Loucy (cell line): ENCODE data around the gene FBLL1.

Experiments used
- H2AFZ ChIP-seq: fragments of 200-600 bp; sonication (generic); 2 replicates; pipeline ENCODE4 v1.6.0; 2016; ENCODE audit warnings: antibody characterized with exemption, mild to moderate bottlenecking, low read length, moderate library complexity
- H3F3A ChIP-seq: fragments of 200-600 bp; 2 replicates; pipeline ENCODE4 v1.6.0; 2016; ENCODE audit warnings: antibody characterized with exemption, low read depth, mild to moderate bottlenecking
- H3K27me3 ChIP-seq: fragments of 200-600 bp; sonication (generic); 2 replicates; pipeline ENCODE4 v1.6.1; 2014; ENCODE audit warnings: low read length, mild to moderate bottlenecking; ENCODE audit not compliant: insufficient read depth, poor library complexity, severe bottlenecking
- H3K36me3 ChIP-seq: fragments of 200-600 bp; sonication (generic); 2 replicates; pipeline ENCODE4 v1.6.1; 2016; ENCODE audit warnings: low read length; ENCODE audit not compliant: insufficient read depth
- H3K4me1 ChIP-seq: fragments of 200-600 bp; sonication (generic); 2 replicates; pipeline ENCODE4 v1.5.1; 2014; ENCODE audit warnings: low read length, mild to moderate bottlenecking; ENCODE audit not compliant: insufficient read depth, poor library complexity, severe bottlenecking
- H3K4me2 ChIP-seq: fragments of 200-600 bp; sonication (generic); 2 replicates; pipeline ENCODE4 v1.6.0; 2014; ENCODE audit warnings: antibody characterized with exemption, low read length, low read depth, mild to moderate bottlenecking; ENCODE audit not compliant: poor library complexity, severe bottlenecking
- H3K4me3 ChIP-seq: fragments of 200-600 bp; sonication (generic); 2 replicates; pipeline ENCODE4 v1.5.1; 2014; ENCODE audit warnings: low read length, mild to moderate bottlenecking, mixed read lengths; ENCODE audit not compliant: poor library complexity, severe bottlenecking
- H3K79me2 ChIP-seq: fragments of 200-600 bp; sonication (generic); 2 replicates; pipeline ENCODE4 v1.6.1; 2014; ENCODE audit warnings: low read length; ENCODE audit not compliant: insufficient read depth
- H3K9ac ChIP-seq: fragments of 200-600 bp; sonication (generic); 2 replicates; pipeline ENCODE4 v1.6.0; 2014; ENCODE audit warnings: mild to moderate bottlenecking, low read depth, low read length, moderate library complexity; ENCODE audit not compliant: poor library complexity, severe bottlenecking
- H3K9me2 ChIP-seq: fragments of 200-600 bp; sonication (generic); replicated peaks from 2 replicates; pipeline ENCODE4 v1.6.1; 2016; ENCODE audit warnings: low read depth, low read length, mixed read lengths
- H3K9me3 ChIP-seq: fragments of 200-600 bp; sonication (generic); 2 replicates; pipeline ENCODE4 v1.6.1; 2014; ENCODE audit warnings: mild to moderate bottlenecking, antibody characterized with exemption, low read length, low read depth; ENCODE audit not compliant: insufficient read depth
- H4K20me1 ChIP-seq: fragments of 200-600 bp; sonication (generic); 2 replicates; pipeline ENCODE4 v1.6.0; 2014; ENCODE audit warnings: antibody characterized with exemption, low read length, mild to moderate bottlenecking; ENCODE audit not compliant: insufficient read depth, poor library complexity, severe bottlenecking
- EZH2phosphoT487 ChIP-seq: fragments of 200-600 bp; IDR thresholded peaks from 2 replicates; pipeline ENCODE4 v1.6.1; 2018; ENCODE audit warnings: antibody characterized with exemption, mild to moderate bottlenecking, moderate library complexity, borderline replicate concordance
- TF ChIP-seq, protein P1 (sequence below): fragments of 200-600 bp; sonication (generic); conservative IDR thresholded peaks from 2 replicates; pipeline ENCODE4 v1.5.1; 2014; ENCODE audit warnings: mild to moderate bottlenecking, antibody characterized with exemption, low read length

Gene FBLL1

GRCh38 chr5:168537176-168537575 lies 8.1 kb downstream of the FBLL1 start:
- Histone ChIP-seq H3K4me3 (no peak overlapping the region), H2AFZ (no peak overlapping the region), H4K20me1 (no peaks in the 10 kb centered on the region)

GRCh38 chr5:168549554-168549953 lies 20.4 kb downstream of the FBLL1 start:
- Histone ChIP-seq H3K4me1 (no peaks in the 10 kb centered on the region), H3K4me2 (no peak overlapping the region), H3K9me3 (no peaks in the 10 kb centered on the region), H3K4me3 (no peak overlapping the region), H3K79me2 (0 out of 2 replicates have a peak, but pooled peaks cover 3% of the 10 kb centered on the region), H3K27me3 (no peaks in the 10 kb centered on the region), H3K36me3 (peaks cover 23% of the 10 kb centered on the region; the same call in 1 of the 2 replicates), H3F3A (no peaks in the 10 kb centered on the region), H3K9ac (no peak overlapping the region), H3K9me2 (no peaks in the 10 kb centered on the region), H2AFZ (no peak overlapping the region), H4K20me1 (peaks cover 3% of the 10 kb centered on the region)
- TF ChIP-seq EZH2phosphoT487: no peak
- TF ChIP-seq, protein P1, sequence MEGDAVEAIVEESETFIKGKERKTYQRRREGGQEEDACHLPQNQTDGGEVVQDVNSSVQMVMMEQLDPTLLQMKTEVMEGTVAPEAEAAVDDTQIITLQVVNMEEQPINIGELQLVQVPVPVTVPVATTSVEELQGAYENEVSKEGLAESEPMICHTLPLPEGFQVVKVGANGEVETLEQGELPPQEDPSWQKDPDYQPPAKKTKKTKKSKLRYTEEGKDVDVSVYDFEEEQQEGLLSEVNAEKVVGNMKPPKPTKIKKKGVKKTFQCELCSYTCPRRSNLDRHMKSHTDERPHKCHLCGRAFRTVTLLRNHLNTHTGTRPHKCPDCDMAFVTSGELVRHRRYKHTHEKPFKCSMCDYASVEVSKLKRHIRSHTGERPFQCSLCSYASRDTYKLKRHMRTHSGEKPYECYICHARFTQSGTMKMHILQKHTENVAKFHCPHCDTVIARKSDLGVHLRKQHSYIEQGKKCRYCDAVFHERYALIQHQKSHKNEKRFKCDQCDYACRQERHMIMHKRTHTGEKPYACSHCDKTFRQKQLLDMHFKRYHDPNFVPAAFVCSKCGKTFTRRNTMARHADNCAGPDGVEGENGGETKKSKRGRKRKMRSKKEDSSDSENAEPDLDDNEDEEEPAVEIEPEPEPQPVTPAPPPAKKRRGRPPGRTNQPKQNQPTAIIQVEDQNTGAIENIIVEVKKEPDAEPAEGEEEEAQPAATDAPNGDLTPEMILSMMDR: no peak

More at GRCh38 chr5:168537176-168537575, 8.1 kb downstream of the FBLL1 start:
- TF ChIP-seq, protein P1: no peak
- no peak for TF ChIP-seq EZH2phosphoT487
- Histone ChIP-seq H3K9ac (no peak overlapping the region), H3K36me3 (no peaks in the 10 kb centered on the region), H3F3A (no peaks in the 10 kb centered on the region), H3K4me1 (no peaks in the 10 kb centered on the region), H3K4me2 (no peak overlapping the region), H3K27me3 (no peaks in the 10 kb centered on the region), H3K79me2 (no peaks in the 10 kb centered on the region), H3K9me2 (no peaks in the 10 kb centered on the region), H3K9me3 (no peaks in the 10 kb centered on the region)

DNA sequence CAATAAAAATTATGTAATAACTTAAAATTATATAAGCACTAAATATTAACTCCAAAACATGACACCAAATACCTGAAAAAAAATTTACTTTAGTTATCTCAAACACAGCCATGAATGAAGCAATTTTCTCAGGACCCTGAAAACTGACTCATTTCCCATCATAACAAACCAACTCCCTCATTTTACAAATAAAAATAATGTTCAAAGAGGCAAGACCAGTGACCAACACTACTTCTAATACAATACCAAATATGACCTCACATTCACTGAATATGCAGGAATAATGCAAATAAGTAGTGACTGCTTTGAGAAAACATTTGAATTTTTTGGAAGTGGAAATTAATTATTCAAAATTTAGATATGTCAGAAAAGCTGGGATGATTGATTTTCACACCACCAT lies 21.6 kb downstream of the FBLL1 start:
- H3K27me3 ChIP-seq: no peaks in the 10 kb centered on the region
- TF ChIP-seq, protein P1: no peak
- no peak for TF ChIP-seq EZH2phosphoT487
- H3K36me3 ChIP-seq: peaks cover 31% of the 10 kb centered on the region; the same call in 1 of the 2 replicates
- peaks cover 3% of the 10 kb centered on the region for H4K20me1 ChIP-seq
- no peak overlapping the region for H3K4me3 ChIP-seq
- no peaks in the 10 kb centered on the region for H3F3A ChIP-seq
- no peaks in the 10 kb centered on the region for H3K4me1 ChIP-seq
- no peaks in the 10 kb centered on the region for H3K9me2 ChIP-seq
- no peak overlapping the region for H3K9ac ChIP-seq
- H3K79me2 ChIP-seq: 0 out of 2 replicates have a peak, but pooled peaks cover 3% of the 10 kb centered on the region
- no peak overlapping the region for H3K4me2 ChIP-seq
- H2AFZ ChIP-seq: no peak overlapping the region
- H3K9me3 ChIP-seq: no peaks in the 10 kb centered on the region
